Measurements from ENCODE around the gene SLC22A1. TPM values are rescaled to one million over a fixed set of nuclear protein-coding genes. Genes with fewer than 3 reads are reported as not detected.

Gene SLC22A1
- total RNA-seq, 1 donor from 2014 or later = 2.6 TPM

GRCh38 chr6:160203953-160204352 is 82.3 kb downstream of the SLC22A1 start:
- Histone ChIP-seq H3K36me3 (no peaks in the 10 kb centered on the region), H3K27me3 (ENCODE audit: low read depth) (no peaks in the 10 kb centered on the region), H3K4me3 (no peak overlapping the region), H3K4me1 (no peaks in the 10 kb centered on the region), H3K9me3 (peaks cover 6% of the 10 kb centered on the region), H3K27ac (no peak overlapping the region)
- no peak for TF ChIP-seq CTCF (IDR thresholded peaks at IDR 0.05)
- ATAC-seq (no peak), DNase-seq (no peak)
- intact Hi-C loops (cut with DNase I) = no loop called here

GRCh38 chr6:160204710-160205109 is 83.1 kb downstream of the SLC22A1 start:
- ATAC-seq = no peak
- TF ChIP-seq CTCF (IDR thresholded peaks at IDR 0.05) = no peak
- H3K27me3 ChIP-seq (ENCODE audit: low read depth) = no peaks in the 10 kb centered on the region

GRCh38 chr6:160207618-160208017 is 86.0 kb downstream of the SLC22A1 start:
- Histone ChIP-seq H3K27me3 (ENCODE audit: low read depth) (no peaks in the 10 kb centered on the region), H3K9me3 (peaks cover 6% of the 10 kb centered on the region), H3K36me3 (no peaks in the 10 kb centered on the region), H3K27ac (no peak overlapping the region), H3K4me1 (no peaks in the 10 kb centered on the region), H3K4me3 (no peak overlapping the region)
- intact Hi-C loops (cut with DNase I) = no loop called here
- no peak for TF ChIP-seq CTCF (IDR thresholded peaks at IDR 0.05)
- DNase-seq = no peak
- ATAC-seq = no peak

More at GRCh38 chr6:160204710-160205109, 83.1 kb downstream of the SLC22A1 start:
- Histone ChIP-seq H3K4me3 (no peak overlapping the region), H3K9me3 (peaks cover 6% of the 10 kb centered on the region), H3K27ac (no peak overlapping the region), H3K36me3 (no peaks in the 10 kb centered on the region), H3K4me1 (no peaks in the 10 kb centered on the region)
- DNase-seq = no peak
- intact Hi-C loops (cut with DNase I) = no loop called here

Other genes starting within 250 kb of the SLC22A1 start
- gene MAS1, start 230.8 kb upstream of the SLC22A1 start, total RNA-seq = not detected
- gene IGF2R, start 152.7 kb upstream of the SLC22A1 start, total RNA-seq = 156 TPM
- not detected for gene SLC22A2, start 137.0 kb downstream of the SLC22A1 start, total RNA-seq
- 37.7 TPM for gene SLC22A3, start 226.6 kb downstream of the SLC22A1 start, total RNA-seq

Measured in lower lobe of right lung (tissue), 2 donors.